HG03039 (cell line): ENCODE measurements around the gene SYNGR2.
"Not testable (repeated sequence)": the region's sequence is repeated elsewhere in the genome, so short reads cannot be mapped to it uniquely, and the experiment has no call there.

Source experiments
- ATAC-seq: cut with Tn5 transposase; IDR thresholded peaks from one replicate; pipeline ENCODE4 v1.9.1; 2021; ENCODE audit warnings: mild to moderate bottlenecking, moderate library complexity; ENCODE audit not compliant: unreplicated experiment

SYNGR2 gene

DNA sequence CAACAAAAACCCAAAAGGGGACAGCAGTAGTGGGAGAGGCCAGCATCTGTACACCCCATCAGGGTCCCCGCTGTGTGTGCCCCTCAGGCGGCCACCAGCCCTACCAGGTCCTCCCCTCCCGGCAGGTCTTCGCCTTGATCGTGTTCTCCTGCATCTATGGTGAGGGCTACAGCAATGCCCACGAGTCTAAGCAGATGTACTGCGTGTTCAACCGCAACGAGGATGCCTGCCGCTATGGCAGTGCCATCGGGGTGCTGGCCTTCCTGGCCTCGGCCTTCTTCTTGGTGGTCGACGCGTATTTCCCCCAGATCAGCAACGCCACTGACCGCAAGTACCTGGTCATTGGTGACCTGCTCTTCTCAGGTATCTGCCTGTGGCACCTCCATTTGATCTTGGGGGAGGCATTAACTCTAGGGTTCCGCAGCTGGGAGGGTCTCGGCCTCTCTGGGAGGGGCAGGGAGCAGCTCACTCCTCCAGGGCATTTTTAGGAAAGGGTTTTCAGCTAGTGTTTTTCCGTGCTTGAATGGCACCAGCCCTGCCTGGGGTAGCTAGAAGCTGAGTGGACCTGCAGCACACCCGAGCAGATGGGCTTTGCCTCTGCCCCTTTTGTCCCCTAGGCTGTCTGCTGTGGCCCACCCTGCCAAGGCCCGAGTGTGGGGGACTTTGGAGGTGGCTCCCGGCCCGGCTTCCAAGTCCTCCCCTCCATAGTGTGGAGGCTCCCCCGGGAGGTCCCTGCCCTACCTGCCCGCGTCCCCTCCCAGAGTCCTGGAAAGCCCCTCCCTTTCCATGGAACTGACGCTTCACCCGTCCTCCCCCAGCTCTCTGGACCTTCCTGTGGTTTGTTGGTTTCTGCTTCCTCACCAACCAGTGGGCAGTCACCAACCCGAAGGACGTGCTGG, 2.6 kb downstream of the SYNGR2 start:
- no peak for ATAC-seq

DNA sequence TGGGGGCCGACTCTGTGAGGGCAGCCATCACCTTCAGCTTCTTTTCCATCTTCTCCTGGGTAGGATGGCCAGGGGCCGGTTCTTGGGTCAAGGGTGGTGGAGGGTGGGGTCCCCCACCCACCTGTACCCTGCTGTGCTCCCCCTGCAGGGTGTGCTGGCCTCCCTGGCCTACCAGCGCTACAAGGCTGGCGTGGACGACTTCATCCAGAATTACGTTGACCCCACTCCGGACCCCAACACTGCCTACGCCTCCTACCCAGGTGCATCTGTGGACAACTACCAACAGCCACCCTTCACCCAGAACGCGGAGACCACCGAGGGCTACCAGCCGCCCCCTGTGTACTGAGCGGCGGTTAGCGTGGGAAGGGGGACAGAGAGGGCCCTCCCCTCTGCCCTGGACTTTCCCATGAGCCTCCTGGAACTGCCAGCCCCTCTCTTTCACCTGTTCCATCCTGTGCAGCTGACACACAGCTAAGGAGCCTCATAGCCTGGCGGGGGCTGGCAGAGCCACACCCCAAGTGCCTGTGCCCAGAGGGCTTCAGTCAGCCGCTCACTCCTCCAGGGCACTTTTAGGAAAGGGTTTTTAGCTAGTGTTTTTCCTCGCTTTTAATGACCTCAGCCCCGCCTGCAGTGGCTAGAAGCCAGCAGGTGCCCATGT, 3.3 kb downstream of the SYNGR2 start:
- not testable (repeated sequence) for ATAC-seq

GRCh38 chr17:78172249-78173051, 4.1 kb downstream of the SYNGR2 start:
- no peak for ATAC-seq

DNA sequence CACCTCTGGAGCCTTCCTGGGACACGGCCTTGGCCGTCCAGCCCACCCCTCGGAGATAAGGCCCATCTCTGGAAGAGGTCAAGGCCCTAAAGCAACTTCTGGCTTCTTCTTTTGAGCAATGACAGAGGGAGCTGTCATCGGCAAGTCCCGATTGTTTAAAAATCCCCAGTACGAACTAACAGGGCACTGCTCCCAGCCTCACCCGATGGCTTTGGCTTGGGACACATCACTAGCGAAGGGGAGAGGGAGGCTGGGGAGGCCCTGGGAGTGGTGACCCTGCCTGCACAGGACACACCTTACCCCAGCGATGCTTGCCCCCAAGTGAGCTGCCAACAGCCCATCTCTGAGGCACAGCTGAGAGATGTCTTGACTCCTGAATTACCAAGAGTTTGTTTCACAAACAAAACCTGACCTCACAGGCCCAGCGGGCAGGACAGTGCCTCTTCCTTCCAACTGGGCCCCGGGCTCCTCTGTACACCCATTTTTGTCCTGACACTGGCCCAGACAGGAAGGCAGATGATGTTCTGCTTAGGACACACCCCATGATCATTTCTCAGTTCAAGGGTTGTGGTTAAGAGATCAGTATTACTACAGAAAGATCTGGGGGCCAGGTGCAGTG, 4.8 kb downstream of the SYNGR2 start:
- ATAC-seq: no peak

DNA sequence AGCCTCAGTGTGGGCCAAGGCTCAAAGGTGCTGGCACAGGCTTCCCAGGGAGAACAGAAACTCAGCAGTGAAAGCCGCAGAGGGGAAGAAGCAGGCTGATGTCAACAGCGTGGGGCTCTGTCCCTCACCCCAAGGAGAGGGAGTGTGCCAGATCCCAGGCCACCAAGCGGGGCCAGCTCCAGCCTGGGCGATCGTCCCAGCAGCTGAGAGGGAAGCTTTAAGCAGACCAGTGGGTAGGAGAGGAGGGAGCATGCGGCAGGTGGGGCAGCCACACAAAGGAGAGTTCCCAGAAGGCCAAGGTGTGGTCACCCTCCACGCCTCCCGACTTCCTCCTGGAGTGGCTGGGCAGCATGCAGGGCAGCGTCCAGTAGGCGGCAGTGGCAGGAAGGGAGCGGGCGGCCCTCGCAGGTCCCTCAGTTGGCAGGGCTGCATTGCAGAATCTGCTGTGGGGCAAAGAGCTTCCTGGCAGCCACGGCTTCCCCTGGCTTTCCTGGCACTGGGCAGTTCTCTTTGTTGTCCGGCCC, 6.0 kb downstream of the SYNGR2 start:
- ATAC-seq: no peak

DNA sequence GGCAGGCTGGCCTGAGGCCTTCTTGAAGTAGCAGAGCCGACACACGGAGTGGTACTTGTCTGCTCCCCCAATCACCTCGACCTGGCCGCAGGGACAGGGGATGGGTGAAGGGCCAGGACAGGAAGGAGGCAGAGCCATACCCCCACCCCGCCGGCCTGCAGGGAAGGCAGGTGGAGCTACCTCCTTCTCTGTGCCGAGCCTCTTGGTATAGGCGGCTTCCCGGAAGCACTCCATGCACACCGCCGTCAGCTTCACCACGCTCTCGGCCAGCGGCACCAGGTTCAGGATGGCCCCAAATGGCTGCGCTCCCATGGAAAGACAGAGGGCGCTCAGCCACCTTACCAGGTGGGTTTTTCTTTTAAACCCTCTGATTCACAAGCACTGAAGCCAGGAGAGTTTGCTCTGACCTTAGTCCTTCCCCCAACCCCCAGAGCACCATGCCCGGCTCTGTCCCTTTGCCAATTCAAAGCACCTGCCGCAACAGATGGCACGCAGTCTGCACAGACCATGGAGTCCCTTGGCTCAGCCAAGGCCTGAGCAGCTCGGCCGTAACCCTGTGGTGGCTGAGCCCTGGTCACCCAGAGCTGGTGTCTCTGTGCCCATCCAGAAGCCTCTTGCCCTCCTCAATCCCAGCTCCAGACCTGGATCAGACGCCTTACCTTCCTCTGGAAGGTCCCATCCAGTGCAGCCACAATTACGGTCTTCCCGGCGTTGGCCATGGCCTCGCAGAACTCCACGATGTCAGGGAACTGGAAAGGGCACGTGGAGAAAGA, 6.7 kb downstream of the SYNGR2 start:
- ATAC-seq: no peak

GRCh38 chr17:78175643-78175981, 7.2 kb downstream of the SYNGR2 start:
- no peak for ATAC-seq

DNA sequence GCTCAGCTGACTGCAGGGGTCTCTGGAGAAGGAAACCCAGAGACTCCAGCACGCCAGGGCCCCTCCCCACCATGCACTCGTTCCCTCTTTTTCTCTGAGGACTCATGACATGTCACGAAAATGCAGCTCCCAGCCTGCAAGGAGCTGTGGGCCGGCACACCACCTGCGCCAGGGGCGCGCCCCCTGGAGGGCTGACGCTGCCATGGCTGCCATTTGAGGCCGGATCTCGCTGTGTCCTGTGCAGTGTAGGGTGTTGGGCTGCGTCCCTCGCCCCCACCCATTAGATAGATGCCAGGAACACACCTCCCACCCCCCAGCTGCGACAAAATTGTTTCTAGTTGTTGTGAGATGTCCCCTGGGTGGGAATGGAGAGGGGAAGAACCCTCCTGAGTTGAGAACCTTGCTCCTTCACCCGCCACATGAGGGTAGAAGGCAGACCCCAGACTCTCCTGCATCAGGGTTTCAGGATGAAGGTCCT, 8.2 kb downstream of the SYNGR2 start:
- no peak for ATAC-seq

DNA sequence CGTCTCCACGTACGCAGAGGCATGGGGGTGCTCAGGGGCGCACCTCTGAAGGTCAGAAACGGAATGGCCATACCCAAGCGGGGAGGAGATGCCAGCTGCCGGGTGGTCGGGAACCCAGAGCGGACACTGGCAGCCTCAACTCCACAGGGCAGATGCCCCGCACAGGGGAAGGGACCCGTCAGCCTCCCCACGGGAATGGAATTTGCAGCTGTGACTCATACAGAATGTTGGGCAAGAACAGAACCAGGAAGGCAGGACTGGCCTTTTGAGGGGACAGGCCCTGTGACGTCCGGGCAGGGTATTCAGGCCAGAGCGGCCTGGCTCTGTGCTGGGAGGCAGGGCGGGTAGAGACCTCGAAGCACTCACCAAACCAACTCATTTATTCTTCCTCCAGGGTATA, 11.0 kb downstream of the SYNGR2 start:
- ATAC-seq: no peak

DNA sequence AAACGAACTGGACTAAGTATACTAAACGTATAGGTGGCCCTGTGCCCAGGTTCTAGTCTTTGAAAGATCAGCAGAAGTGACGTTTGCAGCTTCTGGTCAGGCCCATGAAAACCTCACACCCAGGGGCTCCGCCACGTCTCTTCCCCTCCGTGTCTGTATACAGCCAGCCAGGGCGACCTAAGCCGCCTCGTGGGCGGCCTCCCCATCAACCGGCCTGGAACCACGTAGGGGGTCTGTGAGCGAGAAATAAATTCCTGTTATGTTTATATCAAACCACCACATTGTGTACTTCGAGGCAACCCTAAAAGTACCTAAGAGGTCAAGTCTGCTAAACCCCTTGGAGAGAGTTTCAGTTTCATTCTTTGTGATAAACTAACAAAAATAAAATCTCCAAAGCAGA, 11.7 kb downstream of the SYNGR2 start:
- ATAC-seq: no peak

DNA sequence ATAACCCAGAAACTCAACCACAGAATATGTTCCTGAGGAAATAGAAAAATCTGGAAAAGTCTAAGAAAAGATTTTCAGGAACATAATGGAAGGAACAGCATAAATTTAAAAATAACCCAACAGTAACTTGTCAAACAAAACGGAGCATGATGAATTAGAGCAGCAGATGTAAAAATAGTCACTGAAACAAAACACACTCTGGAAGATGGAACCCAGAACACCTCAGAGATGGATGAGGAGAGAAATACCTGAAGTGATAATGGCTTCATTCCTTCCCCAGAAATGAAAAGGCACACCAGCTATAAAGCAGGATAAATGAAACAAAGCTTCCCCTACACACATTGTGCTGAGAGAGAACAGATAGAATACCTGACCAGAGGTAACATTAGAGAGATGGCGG, 12.1 kb downstream of the SYNGR2 start:
- no peak for ATAC-seq

DNA sequence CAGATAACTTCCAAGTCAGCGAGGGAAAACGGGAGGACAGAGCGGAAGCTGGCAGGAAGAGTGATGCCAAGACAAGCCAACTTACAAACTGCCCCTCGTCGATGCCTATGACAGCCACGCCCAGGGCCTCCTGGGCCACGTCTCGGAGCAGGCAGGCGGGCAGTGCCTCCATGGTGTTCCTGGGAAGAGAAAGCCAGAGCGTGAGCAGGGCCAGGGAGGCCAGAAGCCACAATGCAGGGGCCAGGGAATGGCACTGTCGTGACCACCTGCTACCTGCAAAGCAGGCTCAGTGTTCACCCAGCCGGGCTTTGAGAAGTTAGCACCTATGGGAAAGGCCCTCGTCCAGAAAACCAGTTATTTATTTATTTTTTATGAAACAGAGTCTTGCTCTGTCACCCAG, 14.1 kb downstream of the SYNGR2 start:
- no peak for ATAC-seq

- ATAC-seq: no peak
Measured at GRCh38 chr17:78183916-78184315, 15.5 kb downstream of the SYNGR2 start.

DNA sequence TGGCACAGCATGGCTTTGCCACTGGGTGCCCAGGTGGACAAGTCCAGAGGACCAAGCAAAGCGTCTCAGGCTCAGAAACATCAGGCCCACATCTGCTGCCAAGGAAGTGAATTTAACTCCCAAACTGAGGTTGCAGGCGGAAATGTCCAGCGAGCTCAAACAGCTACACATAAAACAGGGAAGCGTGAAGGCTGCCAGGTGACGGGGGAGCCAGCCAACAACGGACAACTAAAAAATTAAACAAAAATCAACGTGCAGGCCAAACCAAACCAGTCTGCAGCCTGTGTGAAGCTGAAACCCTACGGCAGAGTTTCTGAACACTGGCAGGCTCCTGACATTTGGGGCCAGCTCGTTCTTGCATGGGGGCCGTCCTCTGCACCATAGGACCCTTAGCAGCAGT, 16.0 kb downstream of the SYNGR2 start:
- no peak for ATAC-seq

DNA sequence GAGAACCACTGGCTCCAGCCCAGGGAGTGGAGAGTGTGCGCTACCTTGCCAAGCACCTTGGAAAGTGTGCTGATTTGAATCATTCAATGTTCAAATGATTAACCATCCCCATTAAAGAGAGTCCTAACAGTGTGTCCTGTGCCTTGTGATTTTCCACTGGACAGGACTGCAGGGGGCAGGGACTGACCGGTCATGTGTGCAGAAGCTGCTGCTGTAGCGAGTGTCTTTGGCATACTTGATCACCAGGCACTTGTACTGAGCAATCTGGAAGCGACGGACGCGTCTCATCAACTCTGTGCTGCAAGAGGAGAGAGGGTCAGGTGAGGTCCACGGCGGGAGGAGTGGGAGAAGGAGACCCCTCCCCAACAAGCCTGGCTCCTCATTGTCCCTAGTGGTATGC, 16.5 kb downstream of the SYNGR2 start:
- no peak for ATAC-seq

GRCh38 chr17:78185981-78186691, 17.8 kb downstream of the SYNGR2 start:
- no peak for ATAC-seq

DNA sequence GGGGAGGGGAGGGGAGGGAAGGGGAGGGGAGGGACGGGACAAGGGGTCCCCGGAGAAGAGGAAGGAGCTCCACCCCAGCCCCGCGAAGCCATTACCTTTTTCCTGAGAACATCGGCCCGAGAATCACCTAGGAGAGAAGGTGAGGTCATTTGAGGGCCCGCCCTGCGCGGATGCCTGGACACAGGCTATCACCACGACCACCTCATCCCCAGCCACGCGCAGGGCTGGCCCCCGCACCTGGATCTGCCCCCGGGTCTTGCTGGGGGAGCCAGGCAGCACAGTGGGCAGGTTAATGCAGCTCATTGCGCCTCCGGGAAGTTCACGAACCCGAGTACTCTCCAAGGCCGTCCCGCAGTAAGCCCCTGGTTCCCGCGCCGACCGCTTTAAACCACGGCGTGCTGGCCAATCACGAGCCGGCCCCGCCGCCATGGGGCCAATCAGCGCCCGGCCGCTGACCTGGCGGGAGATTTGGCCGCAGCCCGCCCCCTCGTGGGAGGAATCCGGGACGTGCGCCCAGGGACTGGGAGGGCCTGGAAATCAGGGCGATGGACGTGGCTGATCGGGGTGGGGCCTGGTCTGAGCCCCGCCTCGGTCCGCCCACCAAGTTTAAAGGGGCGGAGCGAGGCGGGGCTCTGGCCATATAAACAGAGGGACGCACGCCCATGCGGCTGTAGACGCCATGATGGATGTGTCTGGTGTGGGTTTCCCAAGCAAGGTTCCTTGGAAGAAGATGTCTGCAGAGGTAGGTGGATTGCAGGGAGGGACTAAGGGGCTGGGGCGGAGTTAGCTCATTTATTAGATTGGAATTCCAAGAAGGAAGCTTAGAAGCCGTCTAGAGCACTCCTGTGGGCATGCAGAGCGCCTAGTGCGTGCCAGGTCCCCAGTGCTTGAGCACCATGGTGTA, 18.6 kb downstream of the SYNGR2 start, which contains the start of the genes AFMID and TK1:
Gene AFMID (plus strand): TSS at position 671 of the 904 bp plus-strand sequence. CDS start 9 bp downstream, at position 680.
Gene TK1 (minus strand): TSS at position 361 of the 904 bp plus-strand sequence. CDS start 58 bp downstream, at position 303.
- peak; percentile 79 for ATAC-seq

GRCh38 chr17:78196716-78197115, 28.3 kb downstream of the SYNGR2 start:
- ATAC-seq: no peak
